ELR (cell line): ENCODE data around the gene INF2.

Experiments
- DNase-seq: peaks from one replicate; pipeline ENCODE4 v3.0.0-alpha.2; 2015; ENCODE audit warnings: low read depth

INF2 gene

GRCh38 chr14:104702673-104703072 lies 13.3 kb downstream of the INF2 start:
- DNase-seq, result no peak

- no peak for DNase-seq
These were observed 13.9 kb downstream of the INF2 start for GRCh38 chr14:104703269-104703668.

- DNase-seq, result no peak
These were observed 14.8 kb downstream of the INF2 start for GRCh38 chr14:104704252-104704651.

GRCh38 chr14:104705340-104706047 lies 16.1 kb downstream of the INF2 start:
- peak; percentile 55 for DNase-seq

- peak; percentile 36 for DNase-seq
These were observed 17.6 kb downstream of the INF2 start for GRCh38 chr14:104706733-104707607.

- no peak for DNase-seq
These were observed 18.5 kb downstream of the INF2 start for GRCh38 chr14:104707608-104708595.

- DNase-seq, result peak; percentile 75
These were observed 19.3 kb downstream of the INF2 start for GRCh38 chr14:104708606-104709268.

- DNase-seq, result no peak
These were observed 20.1 kb downstream of the INF2 start for GRCh38 chr14:104709387-104710039.

GRCh38 chr14:104710071-104710735 lies 20.8 kb downstream of the INF2 start:
- no peak for DNase-seq

- DNase-seq, result no peak
These were observed 23.7 kb downstream of the INF2 start for GRCh38 chr14:104712881-104713734.

- DNase-seq, result no peak
These were observed 24.6 kb downstream of the INF2 start for GRCh38 chr14:104714066-104714465.

- DNase-seq, result no peak
These were observed 25.3 kb downstream of the INF2 start for GRCh38 chr14:104714681-104715080.

GRCh38 chr14:104715416-104715815 lies 26.0 kb downstream of the INF2 start:
- DNase-seq, result no peak

GRCh38 chr14:104715871-104716270 lies 26.5 kb downstream of the INF2 start:
- no peak for DNase-seq

GRCh38 chr14:104717137-104717536 lies 27.7 kb downstream of the INF2 start:
- DNase-seq, result no peak

- DNase-seq, result no peak
These were observed 28.2 kb downstream of the INF2 start for GRCh38 chr14:104717646-104718045.

- no peak for DNase-seq
These were observed 28.7 kb downstream of the INF2 start for GRCh38 chr14:104718147-104718546.

- DNase-seq, result no peak
These were observed 29.5 kb downstream of the INF2 start for GRCh38 chr14:104718871-104719270.

- DNase-seq, result no peak
These were observed 29.9 kb downstream of the INF2 start for GRCh38 chr14:104719343-104719742.
